ENCODE data around the gene RNU2-63P.
"Not testable (repeated sequence)": the region's sequence is repeated elsewhere in the genome, so short reads cannot be mapped to it uniquely, and the experiment has no call there.

The RNU2-63P gene

DNA sequence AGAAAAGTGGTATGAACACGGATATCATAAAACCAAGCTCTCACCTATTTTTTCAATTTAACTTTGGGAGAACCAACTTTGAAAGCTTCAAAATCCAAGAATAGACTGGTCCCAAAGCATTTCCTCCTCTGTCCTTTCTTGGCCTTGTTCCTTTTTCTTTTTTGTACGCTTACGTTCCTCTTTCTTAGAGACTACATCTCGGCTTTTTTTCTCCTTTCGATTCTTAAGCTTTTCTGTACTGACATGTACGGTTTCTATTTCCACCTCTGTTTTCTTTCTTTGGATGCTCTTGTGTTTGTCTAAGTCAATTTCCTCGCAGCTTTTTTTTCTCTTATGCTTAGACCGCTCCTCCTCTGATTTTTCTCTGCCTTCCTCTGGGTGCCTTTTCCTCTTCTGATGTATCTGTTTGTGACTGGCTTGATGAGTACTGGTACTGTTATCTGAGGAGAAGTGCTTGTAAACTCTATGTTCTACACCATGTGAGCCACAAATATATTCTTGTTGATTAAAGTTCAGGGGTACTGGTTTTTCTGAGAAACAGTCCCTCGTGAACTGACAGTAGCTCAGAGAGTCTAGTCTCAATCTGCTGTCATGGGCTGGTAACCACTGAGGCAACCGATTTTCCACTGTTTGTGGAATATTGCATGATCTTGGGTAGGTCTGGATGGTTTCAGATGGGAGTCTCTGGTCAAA is 11.5 kb upstream of the RNU2-63P start:
- DNase-seq = no peak

GRCh38 chr2:88024509-88024908 is 8.2 kb upstream of the RNU2-63P start:
- no peak for DNase-seq

GRCh38 chr2:88022669-88022921 is 6.2 kb upstream of the RNU2-63P start:
- DNase-seq = no peak

GRCh38 chr2:88019985-88020384 is 3.6 kb upstream of the RNU2-63P start:
- no peak for DNase-seq

GRCh38 chr2:88018909-88019308 is 2.6 kb upstream of the RNU2-63P start:
- no peak for DNase-seq

GRCh38 chr2:88018077-88018805 is 1.9 kb upstream of the RNU2-63P start:
- not testable (repeated sequence) for DNase-seq

DNA sequence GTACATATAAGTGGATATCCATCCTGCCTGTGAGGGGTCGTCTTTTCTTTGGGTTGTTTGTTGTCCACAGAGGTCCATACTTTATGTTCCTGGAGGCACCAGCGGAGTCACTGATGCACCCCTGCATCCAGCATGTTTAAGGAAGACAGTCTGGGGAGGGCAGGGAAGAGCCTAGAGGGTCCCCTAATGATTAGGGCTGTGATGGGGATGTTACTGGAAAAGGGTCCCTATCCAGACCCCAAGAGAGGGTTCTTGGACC is 1.4 kb upstream of the RNU2-63P start:
- DNase-seq = not testable (repeated sequence)

DNA sequence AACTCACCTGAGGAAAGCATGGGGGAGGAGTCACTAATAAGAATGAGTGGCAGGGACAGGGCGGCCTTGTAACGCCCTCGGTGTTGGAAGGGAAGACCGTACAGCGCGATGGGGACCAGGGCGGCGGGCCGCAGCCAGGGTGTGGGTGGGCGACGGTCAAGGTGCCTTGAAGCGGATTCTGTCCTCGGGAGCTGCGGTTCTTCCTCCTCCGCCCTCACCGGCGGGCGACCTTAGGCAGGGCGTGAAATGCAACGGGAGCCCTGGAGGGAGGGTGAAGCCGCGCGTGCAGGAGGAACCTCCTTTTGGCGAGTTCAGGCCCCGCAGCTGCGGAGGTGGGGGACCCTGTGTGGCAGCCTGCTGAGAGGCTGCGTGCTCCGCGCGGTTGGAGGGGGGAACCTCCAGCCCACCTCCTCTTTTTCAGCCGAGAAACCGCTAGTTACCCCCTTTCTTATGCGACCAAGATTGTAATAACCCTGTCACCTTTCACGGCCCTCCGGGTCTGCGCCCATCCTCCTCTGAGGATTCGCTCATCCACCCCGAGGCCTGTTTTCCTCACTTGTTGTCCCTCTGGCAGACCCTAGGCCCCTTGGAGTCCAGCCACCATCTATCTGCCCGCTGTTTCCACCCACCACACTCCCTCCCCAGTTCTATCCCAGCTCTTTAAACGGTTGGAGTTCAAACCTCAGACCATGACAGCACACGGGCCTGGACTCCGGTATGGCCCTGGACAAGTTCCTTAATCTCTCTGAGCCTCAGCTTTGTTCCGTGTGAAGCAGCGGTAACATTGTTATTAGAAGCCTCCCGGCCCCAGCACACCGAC is 823 bp upstream of the RNU2-63P start:
- DNase-seq = peak; percentile 47 to 63

GRCh38 chr2:88011011-88011410 is 5.3 kb downstream of the RNU2-63P start:
- DNase-seq = no peak

DNA sequence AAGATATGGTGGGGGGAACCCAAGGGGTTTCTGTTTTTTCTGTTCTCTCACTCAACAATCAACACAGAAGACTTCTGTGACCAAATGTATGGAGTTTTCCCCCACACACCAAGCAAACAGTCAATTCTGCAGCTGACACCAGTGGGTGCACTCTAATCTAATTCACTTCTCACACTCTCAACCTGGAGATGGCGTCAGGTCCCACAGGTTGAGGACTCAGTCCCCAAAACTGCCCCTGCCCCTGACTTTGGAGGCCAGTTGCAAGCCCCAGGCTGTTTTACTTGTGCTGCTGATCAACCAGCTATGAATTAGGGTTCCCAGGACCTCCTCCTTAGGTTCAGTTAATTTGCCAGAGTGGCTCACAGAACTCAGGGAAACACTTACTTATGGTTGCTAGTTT is 6.2 kb downstream of the RNU2-63P start:
- DNase-seq = no peak

- no peak for DNase-seq
Measured at GRCh38 chr2:88006912-88007439, 9.4 kb downstream of the RNU2-63P start.

DNA sequence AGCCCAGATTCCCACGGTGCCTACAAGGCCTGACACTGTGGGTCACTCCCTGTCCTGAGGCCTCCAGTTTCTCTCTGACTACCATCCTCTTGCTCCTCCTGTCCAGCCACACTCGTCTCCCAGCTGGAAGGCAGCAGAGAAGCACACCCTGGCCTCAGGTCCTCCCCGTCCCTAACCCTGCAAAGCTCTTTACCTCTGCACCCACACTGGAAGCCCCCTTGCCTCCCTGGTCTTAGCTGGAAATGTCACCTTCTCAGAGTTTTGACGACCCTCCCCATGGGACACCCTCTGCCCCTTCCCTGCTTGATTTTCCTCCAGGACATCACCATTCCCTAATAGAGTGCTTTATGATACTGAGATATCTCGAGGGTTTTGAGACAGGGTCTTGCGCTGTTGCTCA is 10.6 kb downstream of the RNU2-63P start:
- no peak for DNase-seq

DNA sequence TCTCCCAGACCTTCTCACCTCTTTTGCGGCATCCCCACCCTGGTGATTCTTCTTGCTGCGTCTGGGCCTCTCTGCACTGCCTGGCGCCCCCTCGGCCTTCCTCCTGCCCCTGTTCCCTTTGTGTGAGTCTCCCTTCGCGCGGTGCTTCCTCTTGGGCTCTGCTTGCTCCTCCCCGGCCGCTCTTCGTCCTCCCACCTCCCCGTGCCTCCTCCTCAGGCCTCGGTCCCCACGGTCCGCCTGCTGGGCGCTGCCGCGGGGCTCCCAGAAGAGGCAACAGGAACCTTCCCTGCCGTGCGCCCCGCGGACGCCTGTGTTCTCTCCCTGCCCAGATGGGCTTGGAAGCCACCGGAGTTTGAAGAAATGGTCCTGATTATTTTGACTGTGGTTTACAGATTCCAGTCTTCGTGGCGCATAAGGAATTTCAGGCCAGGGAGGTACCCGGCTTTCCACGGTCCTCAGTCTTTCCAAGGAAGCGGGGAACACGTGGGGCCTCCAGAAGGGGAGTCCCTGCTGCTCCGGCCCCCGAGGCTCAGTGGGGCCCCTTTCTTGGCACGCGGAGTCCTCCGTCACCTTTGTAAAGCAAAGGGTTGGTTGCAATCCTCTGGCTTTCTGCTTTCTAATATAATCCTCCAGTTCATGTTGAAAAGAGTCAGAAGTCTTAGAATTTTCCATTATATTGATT is 13.1 kb downstream of the RNU2-63P start:
- DNase-seq = no peak

DNA sequence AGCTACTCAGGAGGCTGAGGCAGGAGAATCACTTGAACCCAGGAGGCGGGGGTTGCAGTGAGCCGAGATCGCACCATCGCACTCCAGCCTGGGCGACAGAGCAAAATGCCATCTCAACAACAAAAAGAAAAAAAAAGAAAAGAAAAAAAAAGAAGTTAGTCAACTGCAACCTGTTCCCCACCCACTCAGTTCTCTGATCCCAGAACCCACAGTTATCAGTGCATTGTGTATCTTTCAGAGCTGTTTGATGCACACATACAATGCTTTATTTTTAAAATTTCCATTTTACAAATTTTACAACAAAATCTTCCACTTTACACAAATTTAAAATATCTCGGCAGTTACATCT is 14.0 kb downstream of the RNU2-63P start:
- no peak for DNase-seq

GRCh38 chr2:88000474-88000873 is 15.9 kb downstream of the RNU2-63P start:
- not testable (repeated sequence) for DNase-seq

- no peak for DNase-seq
Measured at GRCh38 chr2:87996570-87996969, 19.8 kb downstream of the RNU2-63P start.

GRCh38 chr2:87995756-87996155 is 20.6 kb downstream of the RNU2-63P start:
- DNase-seq = no peak

GRCh38 chr2:87994304-87994850 is 22.0 kb downstream of the RNU2-63P start:
- DNase-seq = not testable (repeated sequence)

GRCh38 chr2:87992569-87992968 is 23.8 kb downstream of the RNU2-63P start:
- DNase-seq = not testable (repeated sequence)

DNA sequence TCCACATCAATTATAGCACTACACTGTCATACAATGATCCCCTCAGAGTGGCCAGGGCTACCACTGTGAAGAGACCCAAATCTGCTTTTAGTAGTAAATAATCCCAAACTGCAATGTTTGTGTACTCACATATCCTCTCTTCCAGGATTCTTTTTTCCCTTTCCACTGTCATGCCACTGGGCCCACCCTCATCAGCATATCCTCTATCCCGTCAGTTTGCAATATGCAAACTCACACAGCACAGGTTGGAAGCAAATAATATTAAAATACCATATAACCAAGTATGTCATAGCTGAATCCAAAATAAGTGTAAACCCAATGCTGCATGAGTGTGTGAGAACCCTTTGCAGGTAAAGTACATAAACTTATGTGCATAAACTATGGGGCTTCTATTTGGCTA is 28.9 kb downstream of the RNU2-63P start:
- DNase-seq = not testable (repeated sequence)

DNA sequence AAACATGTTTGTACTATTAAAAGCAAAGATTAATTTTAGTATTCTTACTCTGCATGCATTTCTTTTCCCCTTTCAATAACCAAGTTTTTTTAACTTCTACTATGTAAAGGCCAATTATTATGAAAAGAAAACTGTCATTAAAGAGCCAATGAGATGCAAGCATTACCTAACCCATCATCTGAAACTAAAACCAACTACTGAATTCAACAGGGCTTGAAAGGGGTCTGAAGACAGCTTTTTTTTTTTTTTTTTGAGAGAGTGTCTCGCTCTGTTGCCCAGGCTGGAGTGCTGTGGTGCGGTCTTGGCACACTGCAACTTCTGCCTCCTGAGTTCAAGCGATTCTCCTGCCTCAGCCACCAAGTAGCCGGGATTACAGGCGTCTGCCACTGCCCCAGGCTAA is 30.4 kb downstream of the RNU2-63P start:
- not testable (repeated sequence) for DNase-seq

- DNase-seq = not testable (repeated sequence)
Measured at GRCh38 chr2:87981182-87981581, 35.2 kb downstream of the RNU2-63P start.

DNA sequence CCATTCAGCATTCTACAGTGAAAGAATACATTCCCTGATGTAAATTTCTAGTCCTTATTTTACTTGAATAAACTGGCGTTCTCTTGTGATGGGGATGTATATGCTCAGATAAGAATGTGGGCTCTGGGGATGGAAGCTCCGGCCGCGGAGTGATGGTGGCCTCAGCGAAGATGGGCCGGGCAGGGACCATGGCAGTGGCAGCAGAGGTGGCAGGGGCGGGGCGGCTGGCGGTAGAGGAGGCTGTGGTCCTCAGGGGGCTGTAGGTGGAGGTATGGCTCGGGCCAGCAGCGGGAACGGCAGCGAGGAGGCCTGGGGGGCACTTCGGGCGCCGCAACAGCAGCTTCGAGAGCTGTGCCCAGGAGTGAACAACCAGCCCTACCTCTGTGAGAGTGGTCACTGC is 44.0 kb downstream of the RNU2-63P start:
- DNase-seq = not testable (repeated sequence)

Data from NCI-H524 (cell line).